ENCODE results near the gene RHOH. TPM values are rescaled to one million over a fixed set of nuclear protein-coding genes. Genes with fewer than 3 reads are reported as not detected.

The RHOH gene
- total RNA-seq, 1 donor from 2014 or later: not detected

DNA sequence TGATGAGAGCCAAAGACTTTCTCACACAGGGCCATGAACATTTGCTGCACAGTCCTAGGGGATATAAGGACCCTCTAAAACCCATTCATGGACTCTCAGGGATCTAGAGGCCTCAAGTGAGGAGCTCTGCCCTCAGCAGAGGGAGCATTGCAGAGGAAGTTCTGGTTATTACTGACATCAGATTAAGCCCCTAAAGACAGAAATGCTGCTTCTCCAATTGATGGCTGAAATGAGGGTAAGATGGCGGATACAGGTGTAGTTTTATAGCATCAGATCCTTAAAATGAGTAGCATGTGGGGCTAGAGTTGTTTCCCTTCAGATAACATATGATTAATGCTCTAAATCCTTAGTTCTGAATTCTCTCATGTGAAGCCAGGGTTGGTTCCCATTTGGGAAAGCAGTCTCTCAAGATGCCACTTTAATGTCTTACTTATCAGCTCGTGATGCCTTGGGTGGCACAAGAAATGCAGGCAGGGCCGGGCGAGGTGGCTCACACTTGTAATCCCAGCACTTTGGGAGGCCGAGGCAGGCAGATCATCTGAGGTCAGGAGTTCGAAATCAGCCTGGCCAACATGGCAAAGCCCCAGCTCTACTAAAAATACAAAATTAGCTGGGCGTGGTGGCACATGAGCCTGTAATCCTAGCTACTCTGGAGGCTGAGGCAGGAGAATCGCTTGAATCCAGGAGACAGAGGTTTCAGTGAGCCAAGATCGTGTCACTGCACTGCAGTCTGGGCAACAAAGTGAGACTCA lies 7.9 kb downstream of the RHOH start:
- DNase-seq (ENCODE audit: low read depth, low spot score): no peak

DNA sequence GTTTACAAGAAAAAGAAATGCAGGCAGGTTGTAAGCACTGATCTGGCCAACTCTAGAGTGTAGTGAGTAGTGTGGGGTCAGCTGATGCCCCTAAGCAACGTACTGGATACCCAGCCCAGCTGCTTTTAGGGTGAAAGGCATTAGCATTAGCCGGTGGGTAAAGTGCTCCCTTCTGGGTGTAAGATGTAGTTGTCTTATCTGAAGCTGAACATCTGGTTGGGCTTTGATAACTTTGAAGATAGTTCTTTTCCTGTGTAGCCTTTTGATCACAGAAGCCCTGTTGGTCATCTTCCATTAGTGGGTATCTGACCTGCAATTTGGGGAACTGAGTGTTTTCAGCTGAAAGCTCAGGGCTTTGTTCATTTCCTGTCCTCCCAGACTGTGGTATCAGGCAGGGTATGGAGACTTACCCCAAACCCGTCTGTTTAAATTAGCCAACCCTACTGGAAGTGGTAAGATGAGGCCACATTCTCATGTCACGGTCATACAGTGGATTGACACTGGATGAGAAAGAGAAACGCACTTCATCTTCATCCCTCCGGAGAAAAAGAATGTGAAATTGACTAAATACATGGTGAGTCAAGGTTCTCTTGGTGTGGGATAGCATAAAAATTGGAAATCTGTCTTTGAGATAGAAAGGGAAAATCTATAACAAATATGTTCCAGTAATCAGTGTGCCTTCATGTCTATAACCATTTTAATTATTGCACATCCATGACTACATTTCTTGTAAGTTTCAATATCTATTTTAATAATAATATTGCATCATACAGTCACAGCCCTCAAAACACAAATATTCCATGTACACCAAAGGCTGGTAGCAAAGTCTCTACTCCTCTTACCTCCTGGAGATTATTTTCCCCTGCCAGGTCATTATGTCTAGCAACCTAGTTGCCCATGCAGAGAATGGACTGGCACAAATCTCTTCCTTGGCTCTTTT lies 8.7 kb downstream of the RHOH start:
- DNase-seq (ENCODE audit: low read depth, low spot score): no peak

DNA sequence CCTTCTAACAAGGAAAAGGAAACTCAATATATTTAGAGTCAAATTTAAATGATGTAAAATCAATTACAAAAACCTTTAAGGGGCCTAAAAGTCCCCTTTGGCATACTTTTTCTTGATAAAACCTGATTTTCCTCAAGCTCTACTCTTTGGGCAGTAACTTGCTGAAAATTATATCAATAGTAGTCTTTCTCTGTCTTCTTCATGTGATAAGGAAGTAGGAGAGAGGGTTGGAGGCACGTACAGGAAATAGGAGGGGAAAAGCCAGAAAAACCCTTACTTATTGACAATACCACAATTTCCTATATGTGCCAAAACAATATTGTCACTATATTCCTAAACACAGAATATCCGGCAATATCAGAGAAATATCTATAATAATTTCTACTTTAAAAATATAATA lies 9.6 kb downstream of the RHOH start:
- DNase-seq (ENCODE audit: low read depth, low spot score): no peak

DNA sequence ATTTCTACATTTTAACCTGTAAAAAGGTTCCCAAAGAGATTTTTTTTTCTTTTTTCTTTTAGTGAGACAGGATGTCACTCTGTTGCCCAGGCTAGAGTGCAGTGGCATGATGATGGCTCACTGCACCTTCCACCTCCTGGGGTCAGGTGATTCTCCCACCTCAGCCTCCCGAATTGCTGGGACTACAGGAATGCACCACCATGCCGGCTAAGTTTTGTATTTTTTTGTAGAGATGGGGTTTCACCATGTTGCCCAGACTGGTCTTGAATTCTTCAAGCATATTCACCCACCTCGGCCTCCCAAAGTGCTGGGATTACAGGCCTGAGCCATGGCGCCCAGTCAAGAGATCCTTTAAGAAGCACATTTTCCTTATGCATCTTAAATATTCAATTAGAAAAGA lies 12.6 kb downstream of the RHOH start:
- DNase-seq (ENCODE audit: low read depth, low spot score): no peak

DNA sequence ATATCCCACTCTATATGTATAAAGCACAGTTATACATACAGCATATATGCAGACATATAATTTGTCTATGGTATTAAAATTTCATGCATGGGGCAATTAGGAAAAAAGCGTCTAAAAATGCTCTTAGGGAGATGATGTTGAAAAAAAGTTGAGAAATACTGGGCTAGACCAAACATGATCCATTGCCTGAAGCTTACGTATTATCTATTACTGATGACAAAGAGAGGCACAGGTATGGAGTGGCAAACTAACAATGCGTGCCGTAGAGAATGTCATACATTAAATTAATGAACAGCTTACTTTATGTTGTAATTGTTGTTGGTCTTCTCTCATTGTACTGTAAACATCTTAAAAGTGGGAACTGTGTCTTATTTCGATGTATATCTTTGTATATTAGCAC lies 13.9 kb downstream of the RHOH start:
- no peak for DNase-seq (ENCODE audit: low read depth, low spot score)

DNA sequence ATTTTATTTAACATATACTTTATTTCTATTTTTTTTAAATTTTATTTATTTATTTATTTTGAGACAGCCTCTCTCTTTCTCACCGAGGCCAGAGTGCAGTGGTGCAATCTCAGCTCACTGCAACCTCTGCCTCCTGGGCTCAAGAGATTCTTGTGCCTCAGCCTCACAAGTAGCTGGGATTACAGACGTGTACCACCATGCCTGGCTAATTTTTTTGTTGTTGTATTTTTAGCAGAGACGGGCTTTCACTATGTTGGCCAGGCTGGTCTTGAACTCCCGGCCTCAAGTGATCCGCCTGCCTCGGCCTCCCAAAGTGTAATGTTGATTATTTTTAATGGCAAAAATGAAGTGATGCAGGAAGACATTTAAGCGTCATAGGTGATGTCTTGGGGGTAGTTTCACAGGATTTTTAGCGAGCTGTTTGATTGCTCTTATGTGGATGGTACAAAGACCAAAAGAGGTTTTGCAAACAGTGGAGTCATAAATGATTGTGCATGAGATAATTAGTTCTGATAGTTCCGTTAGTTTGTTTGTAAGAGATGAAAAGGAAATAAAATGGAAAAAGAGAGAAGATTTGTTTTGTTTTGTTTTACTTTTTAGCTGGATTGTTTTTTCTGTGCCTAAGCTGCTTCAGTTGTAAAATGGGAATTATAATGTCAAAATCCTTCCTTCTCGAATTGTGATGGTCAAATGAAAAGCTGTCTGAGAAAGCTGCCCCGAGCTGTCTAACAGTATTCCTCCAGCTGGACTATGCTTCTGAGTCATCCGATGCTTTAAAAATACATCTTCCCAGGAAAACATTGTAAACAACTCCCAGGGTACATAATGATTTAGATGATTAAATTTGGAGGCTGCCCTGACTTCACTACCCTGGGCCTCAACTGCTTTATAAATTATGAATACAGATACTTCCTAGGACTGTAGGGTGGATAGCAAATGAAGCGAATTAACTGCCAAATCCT lies 14.7 kb downstream of the RHOH start:
- no peak for DNase-seq (ENCODE audit: low read depth, low spot score)

DNA sequence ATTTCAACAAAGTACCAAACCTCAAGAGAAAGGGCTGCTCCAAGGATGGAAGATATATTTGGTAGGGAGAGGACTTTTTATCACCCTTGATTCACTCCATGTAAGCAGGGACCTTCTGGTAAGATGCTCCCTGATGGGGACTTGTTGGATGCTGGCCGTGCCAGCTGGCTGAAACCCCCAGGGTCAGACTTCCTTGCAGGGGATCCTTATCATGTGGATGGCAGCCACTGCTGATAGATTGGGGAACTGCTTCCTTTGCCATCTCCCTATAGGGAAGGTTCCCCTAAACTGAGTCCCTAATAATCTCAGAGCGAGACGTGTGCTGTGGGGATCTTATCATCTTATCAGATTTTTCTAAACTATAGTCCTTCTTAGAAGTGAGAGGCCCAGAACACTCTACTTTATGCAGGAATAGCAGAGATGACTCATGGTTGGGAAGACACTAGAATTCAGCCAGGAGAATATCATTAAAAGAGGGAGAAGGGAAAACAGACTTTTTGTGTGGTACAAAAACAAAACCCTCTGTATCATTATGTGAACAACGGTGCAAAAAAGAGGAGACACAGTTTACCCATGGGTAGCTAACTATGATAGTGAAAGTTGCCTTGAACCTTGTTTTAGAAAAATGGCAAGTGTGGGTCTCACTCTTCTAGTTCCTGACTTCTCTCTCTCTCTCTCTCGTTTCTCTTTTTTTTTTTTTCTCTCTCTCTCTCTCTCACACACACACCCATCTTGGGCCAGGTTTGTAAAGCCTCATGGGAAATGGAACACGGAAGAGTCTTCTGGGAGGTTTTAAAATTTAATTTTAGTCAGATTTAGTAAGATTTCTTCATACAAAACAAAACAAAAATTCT lies 16.1 kb downstream of the RHOH start:
- DNase-seq (ENCODE audit: low read depth, low spot score): no peak

DNA sequence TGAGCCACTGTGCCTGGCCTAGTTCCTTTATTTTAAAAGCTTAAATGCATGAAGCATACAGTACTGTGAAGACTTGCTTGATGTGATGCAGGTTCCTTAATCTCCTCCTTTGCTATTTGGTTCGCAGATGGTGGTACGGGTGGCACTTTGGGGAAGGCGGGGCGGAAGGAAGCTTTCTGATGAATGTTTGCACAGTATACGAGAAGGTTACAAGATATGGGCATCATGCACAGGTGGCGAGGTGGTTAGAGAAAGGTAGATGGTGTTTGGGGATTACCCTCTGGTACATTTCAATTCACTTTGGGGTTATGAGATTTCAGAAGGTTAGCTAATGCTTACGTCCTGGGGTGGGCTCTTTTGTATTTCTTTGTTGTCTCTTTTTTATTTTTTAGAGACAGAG lies 17.2 kb downstream of the RHOH start:
- DNase-seq (ENCODE audit: low read depth, low spot score): no peak

DNA sequence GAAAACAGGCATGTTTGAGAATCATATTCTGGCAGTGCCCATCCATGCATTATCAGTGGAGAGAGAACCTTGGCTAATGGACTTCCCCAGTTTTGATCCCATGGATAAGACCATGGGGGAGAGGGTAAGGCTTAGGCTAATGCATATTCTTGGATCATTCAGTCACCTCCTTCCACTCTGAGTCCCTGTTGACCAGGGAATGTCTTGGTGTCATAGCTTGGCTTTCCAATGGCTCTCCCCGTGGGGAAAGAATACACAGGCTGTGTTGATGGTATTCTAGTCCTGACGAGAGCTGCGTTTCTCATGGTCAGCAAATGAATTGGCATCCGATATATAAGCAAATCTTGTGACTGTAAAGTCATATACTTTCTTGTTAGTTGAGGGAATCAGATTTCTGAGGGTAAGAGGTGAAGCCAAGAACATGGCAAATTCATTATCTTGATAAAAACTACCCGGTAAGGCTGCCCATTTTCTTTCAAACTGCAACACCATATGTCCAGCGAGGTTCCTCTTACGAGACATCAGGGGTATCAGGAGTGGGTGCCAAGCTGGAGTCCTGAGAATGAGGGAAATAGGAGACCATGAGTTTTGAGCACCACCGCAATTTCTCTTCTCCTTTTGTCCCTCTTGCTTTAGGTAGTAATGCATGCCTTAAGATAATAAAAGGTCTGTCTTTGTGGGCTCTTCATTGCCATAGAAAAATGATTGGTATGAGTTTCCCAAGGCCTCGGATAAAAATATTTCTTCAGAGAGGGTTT lies 18.0 kb downstream of the RHOH start:
- no peak for DNase-seq (ENCODE audit: low read depth, low spot score)

DNA sequence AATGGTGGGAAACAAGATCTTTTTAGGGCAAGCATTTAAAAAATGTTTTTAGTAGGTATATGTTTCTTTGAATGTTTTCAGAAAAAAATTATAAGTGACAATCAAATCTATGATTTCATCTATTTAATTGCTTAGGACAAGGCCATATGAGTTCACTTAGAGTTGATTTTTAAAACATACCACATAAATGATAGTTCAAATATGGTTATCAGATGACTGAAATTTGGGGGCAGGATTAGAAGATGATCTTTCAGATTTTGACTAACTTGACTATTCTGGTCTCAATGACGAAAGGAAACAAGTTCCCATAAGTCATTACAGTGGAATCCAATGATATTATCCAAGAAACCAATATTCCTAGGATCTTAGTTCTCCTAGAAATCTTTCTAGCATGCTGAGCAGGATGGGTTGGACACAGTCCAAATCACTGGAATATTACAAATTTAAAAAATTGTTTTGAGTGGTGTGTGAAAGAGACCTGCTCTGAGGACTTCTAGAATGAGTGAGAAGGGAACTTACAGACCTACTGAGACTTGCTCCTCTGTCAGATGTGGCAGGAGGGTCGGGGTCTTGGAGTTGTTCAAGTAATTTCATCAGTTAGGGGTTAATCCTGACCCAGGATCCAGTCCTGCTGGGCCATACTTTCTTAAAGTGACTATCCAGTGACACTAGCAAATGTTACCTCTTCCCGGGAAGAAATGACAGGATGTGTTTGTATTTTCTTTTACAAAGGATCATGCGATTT lies 20.0 kb downstream of the RHOH start:
- no peak for DNase-seq (ENCODE audit: low read depth, low spot score)

DNA sequence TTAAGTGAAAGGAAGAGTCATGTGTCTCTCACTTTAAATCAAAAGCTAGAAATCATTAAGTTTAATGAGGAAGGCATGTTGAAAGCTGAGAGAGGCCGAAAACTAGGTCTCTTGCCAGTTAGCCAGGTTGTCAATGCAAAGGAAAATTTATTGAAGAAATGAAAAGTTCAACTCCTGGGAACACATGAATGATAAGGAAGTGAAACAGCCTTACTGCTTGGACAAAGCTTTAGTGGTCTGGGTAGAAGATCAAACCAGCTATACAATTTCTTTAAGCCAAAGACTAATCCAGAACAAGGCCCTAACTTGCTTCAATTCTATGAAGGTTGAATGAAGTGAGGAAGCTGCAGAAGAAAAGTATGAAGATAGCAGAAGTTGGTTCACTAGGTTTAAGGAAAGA lies 24.9 kb downstream of the RHOH start:
- DNase-seq (ENCODE audit: low read depth, low spot score): no peak

DNA sequence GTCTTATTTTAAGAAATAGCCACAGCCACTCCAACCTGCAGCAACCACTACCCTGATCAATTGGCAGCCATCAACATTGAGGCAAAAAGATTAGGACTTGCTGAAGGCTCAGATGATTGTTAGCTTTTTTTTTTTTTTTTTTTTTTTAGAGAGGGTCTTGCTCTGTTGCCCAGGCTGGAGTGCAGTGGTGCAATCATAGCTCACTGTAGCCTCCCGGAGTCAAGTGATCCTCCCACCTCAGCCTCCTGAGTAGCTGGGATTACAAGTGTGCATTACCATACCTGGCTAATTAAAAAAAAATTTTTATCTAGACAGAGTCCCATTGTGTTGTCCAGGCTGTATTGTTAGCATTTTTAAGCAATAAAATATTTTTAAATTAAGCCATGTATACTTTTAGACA lies 26.5 kb downstream of the RHOH start:
- DNase-seq (ENCODE audit: low read depth, low spot score): no peak

DNA sequence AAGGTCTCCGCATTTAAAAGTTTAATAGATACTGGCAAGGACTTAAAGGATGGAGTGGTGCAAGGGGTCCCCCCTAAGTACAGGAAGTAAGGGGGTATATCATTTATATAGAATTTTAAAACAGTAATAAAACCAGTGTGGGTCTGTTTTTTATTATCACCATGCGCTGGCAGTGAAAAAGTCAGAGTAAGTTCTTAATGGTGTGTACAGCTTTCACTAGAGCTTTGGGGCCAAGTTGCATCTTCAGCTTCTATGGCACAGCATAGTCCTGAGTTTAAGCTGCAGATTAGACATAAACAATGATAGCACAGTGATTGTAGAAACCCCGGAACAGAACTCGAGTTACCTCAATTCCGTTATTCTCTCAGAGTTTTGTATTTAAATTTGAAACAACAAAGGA lies 27.6 kb downstream of the RHOH start:
- no peak for DNase-seq (ENCODE audit: low read depth, low spot score)

DNA sequence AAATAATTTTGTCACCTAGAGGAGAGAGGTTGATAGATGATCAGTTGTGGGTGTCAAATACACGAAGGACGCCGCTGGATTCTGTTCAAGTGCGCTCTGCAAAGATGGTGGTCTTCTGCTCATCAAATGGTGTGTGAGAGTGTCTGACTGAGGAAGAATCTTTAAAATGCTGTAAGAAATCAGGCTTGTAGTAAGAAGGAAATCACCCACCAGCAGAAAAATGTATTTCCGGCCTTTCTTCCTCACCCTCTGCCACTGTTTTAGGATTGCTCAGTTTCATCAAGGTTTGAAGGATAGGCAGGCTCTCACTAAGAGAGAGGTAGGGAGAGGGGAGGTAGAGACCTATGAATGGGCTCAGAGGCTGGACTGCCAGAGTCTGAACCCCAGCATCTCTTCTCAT lies 28.7 kb downstream of the RHOH start:
- no peak for DNase-seq (ENCODE audit: low read depth, low spot score)

DNA sequence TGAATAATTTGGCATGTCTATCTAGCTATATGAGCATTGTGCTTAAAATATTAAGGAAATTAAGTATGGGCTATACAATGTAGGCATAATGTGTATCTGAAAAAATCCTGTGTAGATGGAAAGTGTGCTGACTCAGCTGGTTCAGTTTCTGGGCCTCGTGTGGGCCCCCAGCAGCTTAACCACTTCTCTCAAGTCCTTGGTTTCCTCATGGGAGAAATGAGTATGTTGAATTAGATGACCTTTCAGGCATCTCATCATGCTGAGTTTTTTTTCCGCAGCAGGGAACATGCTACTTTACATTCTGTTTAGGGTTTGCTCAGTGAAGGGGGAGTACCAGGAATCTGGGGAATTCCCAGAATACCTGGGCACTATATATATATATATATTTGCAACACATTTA lies 30.5 kb downstream of the RHOH start:
- no peak for DNase-seq (ENCODE audit: low read depth, low spot score)

DNA sequence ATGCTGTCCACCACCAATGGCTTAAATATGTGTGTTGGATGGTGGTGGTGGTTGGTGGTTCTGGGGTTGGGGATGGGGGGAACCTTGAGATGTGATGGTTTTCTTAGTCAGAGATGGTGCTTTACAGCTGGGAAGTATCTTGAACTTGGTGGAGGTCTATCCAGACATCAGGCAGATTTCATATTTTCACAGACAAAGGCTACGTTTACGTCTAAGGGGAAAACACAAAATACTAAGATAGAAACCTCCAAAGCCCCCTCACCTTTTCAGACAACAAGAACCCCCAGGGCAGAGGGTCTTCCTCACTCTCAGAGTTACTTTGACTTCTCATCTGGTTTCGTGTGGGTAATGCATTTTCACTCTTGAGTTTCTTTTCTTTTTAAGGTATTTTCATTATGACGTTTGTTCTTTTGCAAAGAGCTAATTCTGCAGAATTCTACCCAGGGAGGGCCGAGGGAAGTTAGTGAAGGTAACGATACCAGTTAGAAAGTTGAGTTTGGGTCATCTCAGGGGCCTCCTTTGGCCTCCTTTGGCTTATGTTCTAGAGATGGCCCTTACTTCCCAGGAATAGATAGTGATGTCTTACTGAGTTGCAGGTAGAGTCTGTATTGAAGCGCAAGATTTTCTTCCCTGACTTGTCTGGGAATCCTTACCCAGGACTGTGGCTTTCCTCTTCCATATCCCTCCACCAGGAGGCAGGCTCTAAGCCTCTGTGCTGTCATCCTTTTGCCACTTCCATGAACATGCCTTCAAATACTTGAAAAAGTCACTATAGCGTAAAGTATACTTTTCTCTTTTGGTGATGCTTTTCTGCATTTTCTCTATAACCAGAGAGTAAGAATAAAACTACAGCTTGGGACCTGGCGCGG lies 31.9 kb downstream of the RHOH start:
- DNase-seq (ENCODE audit: low read depth, low spot score): no peak

DNA sequence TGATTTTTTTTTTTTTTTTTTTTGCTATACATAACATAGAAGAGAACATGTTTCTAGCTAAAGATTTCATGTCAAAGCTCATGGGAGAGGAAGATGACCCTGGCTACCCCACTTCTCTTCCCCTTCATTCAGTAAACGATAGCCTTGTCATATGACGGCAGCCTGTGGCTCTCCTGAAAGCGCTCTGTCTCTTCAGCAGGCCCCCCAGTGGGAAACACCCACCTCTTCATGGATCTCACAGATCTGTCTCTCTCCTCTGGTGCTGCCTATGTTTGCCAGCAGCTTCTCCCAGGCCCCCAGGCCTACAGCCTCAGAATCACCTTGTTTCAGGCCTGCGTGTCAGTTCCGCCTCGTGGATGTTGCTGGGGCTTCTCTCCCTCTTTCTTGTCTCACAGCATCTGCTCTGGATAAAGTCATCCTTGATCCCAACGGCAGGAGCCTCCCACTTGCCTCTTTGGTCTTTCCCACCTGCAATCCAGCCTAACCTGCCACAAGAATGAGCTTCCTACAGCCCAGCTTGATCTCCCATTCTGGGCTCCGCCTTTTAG lies 34.6 kb downstream of the RHOH start:
- DNase-seq (ENCODE audit: low read depth, low spot score): no peak

DNA sequence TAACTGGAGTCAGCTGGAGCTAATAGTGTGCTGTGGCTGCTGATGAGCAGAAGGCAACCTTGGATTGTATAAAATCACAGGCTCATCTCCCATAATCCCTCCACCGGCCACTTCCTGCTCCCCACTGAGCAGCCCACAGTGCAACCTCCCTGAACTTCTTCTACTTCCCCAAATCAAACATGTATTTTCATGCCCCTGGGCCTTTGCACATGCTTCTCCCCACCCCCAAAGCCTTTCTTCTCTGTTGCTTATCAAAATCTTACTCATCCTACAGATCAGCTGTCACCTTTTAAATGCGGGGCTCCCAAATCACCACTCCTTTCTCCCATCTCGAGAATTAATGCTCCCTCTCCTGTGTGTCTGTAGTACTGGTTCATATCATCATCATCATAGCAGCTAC lies 35.8 kb downstream of the RHOH start:
- no peak for DNase-seq (ENCODE audit: low read depth, low spot score)
